Keratinocyte (primary cell): ENCODE measurements around the gene OTUD6A. TPM values are rescaled to one million over a fixed set of nuclear protein-coding genes. Genes with fewer than 3 reads are reported as not detected.
A peak's percentile ranks its signal among the peaks of the same experiment; 100 is the strongest.

Experiments used
- DNase-seq: peaks from one replicate; pipeline ENCODE4 v3.0.0-alpha.2; 2011; ENCODE audit warnings: low read depth, missing footprints, low spot score
- FAIRE-seq: peaks from 2 replicates; lab custom pipeline; 2011; peaks lifted over from hg19 to GRCh38; lab: Jason Lieb, UNC
- H2AFZ ChIP-seq: 2 replicates; pipeline ENCODE4 v1.6.0; 2012; ENCODE audit warnings: low read length, control low read depth, inconsistent platforms; ENCODE audit not compliant: control insufficient read depth
- H3K27ac ChIP-seq: 2 replicates; pipeline ENCODE4 v1.5.1; 2011; ENCODE audit warnings: low read length; ENCODE audit not compliant: control insufficient read depth, insufficient read depth
- H3K27me3 ChIP-seq: 3 replicates; pipeline ENCODE4 v1.6.0; 2011; ENCODE audit warnings: low read length; ENCODE audit not compliant: control insufficient read depth, insufficient read depth; ENCODE audit errors: extremely low read depth
- H3K36me3 ChIP-seq, 2 experiments: 2 replicates in 1 of 2; 3 replicates in 1 of 2; pipeline ENCODE4 v1.5.1; 2011; ENCODE audit warnings: low read length in 2 of 2, mild to moderate bottlenecking in 1 of 2; ENCODE audit not compliant: control insufficient read depth in 2 of 2, insufficient read depth in 2 of 2; ENCODE audit errors: extremely low read depth in 1 of 2
- H3K4me1 ChIP-seq: 3 replicates; pipeline ENCODE4 v1.5.1; 2011; ENCODE audit warnings: low read length; ENCODE audit not compliant: control insufficient read depth, insufficient read depth; ENCODE audit errors: extremely low read depth
- H3K4me2 ChIP-seq: 3 replicates; pipeline ENCODE4 v1.6.0; 2011; ENCODE audit warnings: low read depth, low read length; ENCODE audit not compliant: control insufficient read depth, insufficient read depth; ENCODE audit errors: extremely low read depth
- H3K4me3 ChIP-seq, 3 experiments: fragments of 200-600 bp in 1 of 3; sonication (generic) in 1 of 3; 2 replicates in 2 of 3; 3 replicates in 1 of 3; pipeline ENCODE4 v1.5.1; 2011 to 2016; ENCODE audit warnings: low read length in 3 of 3, mild to moderate bottlenecking in 3 of 3, control low read depth in 2 of 3, inconsistent platforms in 1 of 3, low read depth in 1 of 3, mixed read lengths in 1 of 3, mixed run types in 1 of 3, moderate library complexity in 1 of 3; ENCODE audit not compliant: control insufficient read depth in 2 of 3, insufficient read depth in 2 of 3; ENCODE audit errors: extremely low read depth in 1 of 3
- H3K79me2 ChIP-seq: 2 replicates; pipeline ENCODE4 v1.6.0; 2012; ENCODE audit warnings: low read length; ENCODE audit not compliant: control insufficient read depth, insufficient read depth
- H3K9ac ChIP-seq: 3 replicates; pipeline ENCODE4 v1.6.0; 2011; ENCODE audit warnings: low read length; ENCODE audit not compliant: control insufficient read depth, insufficient read depth; ENCODE audit errors: extremely low read depth
- H3K9me1 ChIP-seq: 3 replicates; pipeline ENCODE4 v1.6.0; 2011; ENCODE audit warnings: low read length; ENCODE audit not compliant: control insufficient read depth, insufficient read depth; ENCODE audit errors: extremely low read depth
- H3K9me3 ChIP-seq: 2 replicates; pipeline ENCODE4 v1.5.1; 2012; ENCODE audit warnings: low read depth, low read length; ENCODE audit not compliant: control insufficient read depth
- H4K20me1 ChIP-seq: 3 replicates; pipeline ENCODE4 v1.6.0; 2011; ENCODE audit warnings: low read length; ENCODE audit not compliant: control insufficient read depth, insufficient read depth; ENCODE audit errors: extremely low read depth
- EZH2 ChIP-seq: IDR thresholded peaks from one replicate; pipeline ENCODE4 v1.6.1; 2012; ENCODE audit warnings: inconsistent platforms, mild to moderate bottlenecking, low read length, moderate library complexity
- dilution Hi-C: fragments of 300-500 bp; cut with MboI; formaldehyde crosslinking; loops from one replicate; pipeline ENCODE4 v1.7.0; 2020; ENCODE audit warnings: low sequenced_read_pairs; ENCODE audit not compliant: extremely low pct_ligation_motif_present
- polyA plus RNA-seq, 5 experiments: library from polyadenylated mRNA; depleted of rRNA in 3 of 5; stranded (reverse) in 3 of 5; stranded (forward) in 1 of 5; unstranded in 1 of 5; fragments of >200 nt; gene quantifications; 1 replicate in 1 of 5; 2 replicates in 3 of 5; 3 replicates in 1 of 5; pipeline versions ENCODE4 v1.2.1 to v1.2.3, GENCODE V29; 2011 to 2012; ENCODE audit warnings: missing spikeins in 2 of 5, low read depth in 1 of 5, low replicate concordance in 1 of 5
- TF ChIP-seq, protein P1 (sequence below), 3 experiments: IDR thresholded peaks in 1 of 3; conservative IDR thresholded peaks in 1 of 3; optimal IDR thresholded peaks in 1 of 3; 2 replicates in 2 of 3; 3 replicates in 1 of 3; pipeline versions ENCODE3 to v1.5.1; 2011; ENCODE audit warnings: low read length in 3 of 3, mild to moderate bottlenecking in 3 of 3, moderate library complexity in 2 of 3, control low read depth in 1 of 3, inconsistent platforms in 1 of 3; ENCODE audit not compliant: insufficient read depth in 2 of 3; ENCODE audit errors: extremely low read depth in 1 of 3

OTUD6A gene
- polyA plus RNA-seq, 1 donor (not counting 4 experiments of a cell fraction or from before 2014, with no cell fraction given): not detected

DNA sequence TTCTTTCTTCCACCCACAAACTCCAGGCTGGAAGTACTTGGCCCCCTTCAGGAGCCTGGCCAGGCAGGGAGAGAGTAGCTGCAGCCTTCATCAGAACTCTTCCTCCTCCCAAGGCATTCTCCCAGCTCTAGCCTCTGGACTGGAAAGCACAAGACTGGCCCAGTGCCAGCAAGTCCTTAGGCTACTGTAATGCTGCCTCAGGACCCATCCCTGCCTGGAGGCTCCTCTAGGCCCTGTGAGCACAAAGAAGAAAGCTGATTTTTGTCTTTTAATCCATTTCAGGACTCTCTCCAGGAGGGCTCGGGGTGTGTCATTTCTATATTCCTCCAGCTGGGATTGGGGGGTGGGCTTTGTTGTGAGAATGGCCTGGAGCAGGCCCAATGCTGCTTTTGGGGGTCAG is 23.3 kb upstream of the OTUD6A start:
- Histone ChIP-seq H3K9ac (no peak overlapping the region), H3K79me2 (no peaks in the 10 kb centered on the region), H3K4me3 (no peak overlapping the region), H3K9me3 (no peaks in the 10 kb centered on the region), H3K36me3 (no peaks in the 10 kb centered on the region), H3K4me1 (peaks cover 16% of the 10 kb centered on the region), H3K27ac (no peak overlapping the region), H4K20me1 (no peaks in the 10 kb centered on the region), H3K9me1 (no peaks in the 10 kb centered on the region), H3K4me2 (no peak overlapping the region), H2AFZ (no peak overlapping the region), H3K27me3 (no peaks in the 10 kb centered on the region)
- no peak for FAIRE-seq
- TF ChIP-seq EZH2: no peak
- TF ChIP-seq, protein P1, sequence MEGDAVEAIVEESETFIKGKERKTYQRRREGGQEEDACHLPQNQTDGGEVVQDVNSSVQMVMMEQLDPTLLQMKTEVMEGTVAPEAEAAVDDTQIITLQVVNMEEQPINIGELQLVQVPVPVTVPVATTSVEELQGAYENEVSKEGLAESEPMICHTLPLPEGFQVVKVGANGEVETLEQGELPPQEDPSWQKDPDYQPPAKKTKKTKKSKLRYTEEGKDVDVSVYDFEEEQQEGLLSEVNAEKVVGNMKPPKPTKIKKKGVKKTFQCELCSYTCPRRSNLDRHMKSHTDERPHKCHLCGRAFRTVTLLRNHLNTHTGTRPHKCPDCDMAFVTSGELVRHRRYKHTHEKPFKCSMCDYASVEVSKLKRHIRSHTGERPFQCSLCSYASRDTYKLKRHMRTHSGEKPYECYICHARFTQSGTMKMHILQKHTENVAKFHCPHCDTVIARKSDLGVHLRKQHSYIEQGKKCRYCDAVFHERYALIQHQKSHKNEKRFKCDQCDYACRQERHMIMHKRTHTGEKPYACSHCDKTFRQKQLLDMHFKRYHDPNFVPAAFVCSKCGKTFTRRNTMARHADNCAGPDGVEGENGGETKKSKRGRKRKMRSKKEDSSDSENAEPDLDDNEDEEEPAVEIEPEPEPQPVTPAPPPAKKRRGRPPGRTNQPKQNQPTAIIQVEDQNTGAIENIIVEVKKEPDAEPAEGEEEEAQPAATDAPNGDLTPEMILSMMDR (optimal IDR thresholded peaks at IDR 0.05 in 1 of 3, IDR thresholded peaks at IDR 0.05 in 1 of 3, conservative IDR thresholded peaks at IDR 0.05 in 1 of 3; ENCODE audit: extremely low read depth in 1 of 3, insufficient read depth in 2 of 3, low read length in 3 of 3): no peak
- dilution Hi-C loops: no loop called here
- DNase-seq: no peak

DNA sequence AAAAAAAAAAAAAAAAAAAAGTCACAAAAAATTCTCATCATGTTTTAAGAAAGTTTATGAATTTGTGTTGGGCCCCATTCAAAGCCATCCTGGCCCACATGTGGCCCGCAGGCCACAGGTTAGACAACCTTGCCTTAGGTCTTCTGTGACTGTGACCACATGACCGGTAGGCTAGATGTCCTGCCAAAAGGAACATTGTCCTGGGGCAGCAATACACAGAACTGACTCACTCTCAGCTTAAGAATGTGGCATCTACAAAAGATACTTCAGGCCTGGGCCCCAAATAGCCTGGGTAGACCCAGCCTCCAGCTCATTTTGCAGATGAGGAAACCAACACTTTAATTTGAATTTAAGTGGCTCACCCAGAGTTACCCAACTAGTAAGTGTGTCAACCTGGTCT is 22.5 kb upstream of the OTUD6A start:
- Histone ChIP-seq H3K9me1 (no peaks in the 10 kb centered on the region), H3K9ac (no peak overlapping the region), H4K20me1 (no peaks in the 10 kb centered on the region), H3K79me2 (no peaks in the 10 kb centered on the region), H3K4me3 (no peak overlapping the region), H3K36me3 (no peaks in the 10 kb centered on the region), H3K27ac (no peak overlapping the region), H3K4me1 (peaks cover 13% of the 10 kb centered on the region), H3K9me3 (no peaks in the 10 kb centered on the region), H2AFZ (no peak overlapping the region), H3K27me3 (no peaks in the 10 kb centered on the region), H3K4me2 (no peak overlapping the region)
- DNase-seq (no peak), FAIRE-seq (peak; percentile 55)
- dilution Hi-C loops: no loop called here
- TF ChIP-seq, protein P1 (optimal IDR thresholded peaks at IDR 0.05 in 1 of 3, IDR thresholded peaks at IDR 0.05 in 1 of 3, conservative IDR thresholded peaks at IDR 0.05 in 1 of 3; ENCODE audit: extremely low read depth in 1 of 3, insufficient read depth in 2 of 3, low read length in 3 of 3): no peak
- no peak for TF ChIP-seq EZH2
